ENCODE data around the gene UBAC1.

- no peak for TF ChIP-seq SP2 (tag by site-specific recombination; IDR thresholded peaks at IDR 0.05)
- no peak for TF ChIP-seq CTCF (tag by site-specific recombination; IDR thresholded peaks at IDR 0.05)
- no peak for TF ChIP-seq ZNF214 (tag by site-specific recombination; IDR thresholded peaks at IDR 0.05; ENCODE audit: borderline replicate concordance)
- no peak for TF ChIP-seq REST (tag by site-specific recombination; IDR thresholded peaks at IDR 0.05)
- TF ChIP-seq ZSCAN4 (tag by site-specific recombination; IDR thresholded peaks at IDR 0.05), result no peak
- no peak for TF ChIP-seq ZNF473 (tag by site-specific recombination; IDR thresholded peaks at IDR 0.05)
- no peak for TF ChIP-seq ZNF292 (tag by site-specific recombination; IDR thresholded peaks at IDR 0.05; ENCODE audit: borderline replicate concordance, low read depth)
- TF ChIP-seq GLI4 (tag by site-specific recombination; IDR thresholded peaks at IDR 0.05), result no peak
- no peak for TF ChIP-seq ZNF404 (tag by site-specific recombination; IDR thresholded peaks at IDR 0.05)
- TF ChIP-seq ZBTB8A (tag by site-specific recombination; IDR thresholded peaks at IDR 0.05), result no peak
- no peak for TF ChIP-seq ZNF792 (tag by site-specific recombination; IDR thresholded peaks at IDR 0.05)
- TF ChIP-seq ZNF121 (tag by site-specific recombination; IDR thresholded peaks at IDR 0.05), result no peak
- no peak for TF ChIP-seq ZNF521 (tag by site-specific recombination; IDR thresholded peaks at IDR 0.05)
- TF ChIP-seq ZNF513 (tag by site-specific recombination; IDR thresholded peaks at IDR 0.05), result no peak
Measured at GRCh38 chr9:135930446-135931345, 30.5 kb downstream of the UBAC1 start.
